HUES6 (cell line): ENCODE results near the gene SOX5.
"Not testable (repeated sequence)": the region's sequence is repeated elsewhere in the genome, so short reads cannot be mapped to it uniquely, and the experiment has no call there.

Source experiments
- H3K27ac ChIP-seq: 2 replicates; pipeline ENCODE4 v1.7.0; 2013; ENCODE audit warnings: low read depth, mild to moderate bottlenecking, low read length, inconsistent platforms
- H3K27me3 ChIP-seq: 2 replicates; pipeline ENCODE4 v1.6.1; 2013; ENCODE audit warnings: low read length; ENCODE audit not compliant: control insufficient read depth, insufficient read depth
- H3K36me3 ChIP-seq: 2 replicates; pipeline ENCODE4 v1.6.1; 2013; ENCODE audit warnings: low read length; ENCODE audit not compliant: control insufficient read depth, insufficient read depth
- H3K4me1 ChIP-seq: 2 replicates; pipeline ENCODE4 v1.6.1; 2013; ENCODE audit warnings: low read length; ENCODE audit not compliant: control insufficient read depth, insufficient read depth
- H3K4me3 ChIP-seq: 2 replicates; pipeline ENCODE4 v1.5.1; 2013; ENCODE audit warnings: low read depth, low read length
- H3K9ac ChIP-seq: one replicate; pipeline ENCODE4 v1.6.1; 2013; ENCODE audit warnings: mild to moderate bottlenecking, low read length
- H3K9me3 ChIP-seq: 2 replicates; pipeline ENCODE4 v1.6.1; 2013; ENCODE audit warnings: low read depth, low read length; ENCODE audit not compliant: control insufficient read depth, insufficient read depth

SOX5 gene

GRCh38 chr12:23533699-23534098 is 415.8 kb downstream of the SOX5 start:
- no peak overlapping the region for H3K9ac ChIP-seq

GRCh38 chr12:23533265-23533664 is 416.2 kb downstream of the SOX5 start:
- Histone ChIP-seq H3K9ac (no peak overlapping the region), H3K27me3 (no peaks in the 10 kb centered on the region), H3K4me1 (0 out of 2 replicates have a peak, but pooled peaks cover 4% of the 10 kb centered on the region), H3K9me3 (no peaks in the 10 kb centered on the region), H3K36me3 (no peaks in the 10 kb centered on the region), H3K4me3 (no peak overlapping the region), H3K27ac (no peak overlapping the region)

More at GRCh38 chr12:23533699-23534098, 415.8 kb downstream of the SOX5 start:
- Histone ChIP-seq H3K4me3 (no peak overlapping the region), H3K9me3 (no peaks in the 10 kb centered on the region), H3K27me3 (no peaks in the 10 kb centered on the region), H3K4me1 (0 out of 2 replicates have a peak, but pooled peaks cover 4% of the 10 kb centered on the region), H3K36me3 (no peaks in the 10 kb centered on the region), H3K27ac (no peak overlapping the region)

- Histone ChIP-seq H3K27me3 (no peaks in the 10 kb centered on the region), H3K9me3 (peaks cover 11% of the 10 kb centered on the region), H3K36me3 (no peaks in the 10 kb centered on the region), H3K9ac (no peak overlapping the region), H3K4me1 (no peaks in the 10 kb centered on the region), H3K27ac (no peak overlapping the region), H3K4me3 (no peak overlapping the region)
Observed at GRCh38 chr12:23528316-23528715, 421.2 kb downstream of the SOX5 start.

GRCh38 chr12:23525450-23526072 is 423.9 kb downstream of the SOX5 start:
- Histone ChIP-seq H3K27me3 (no peaks in the 10 kb centered on the region), H3K9ac (no peak overlapping the region), H3K4me3 (no peak overlapping the region), H3K27ac (no peak overlapping the region), H3K9me3 (peaks cover 18% of the 10 kb centered on the region), H3K4me1 (no peaks in the 10 kb centered on the region), H3K36me3 (no peaks in the 10 kb centered on the region)

- no peak overlapping the region for H3K27ac ChIP-seq
- no peaks in the 10 kb centered on the region for H3K36me3 ChIP-seq
- peaks cover 18% of the 10 kb centered on the region for H3K9me3 ChIP-seq
- no peaks in the 10 kb centered on the region for H3K4me1 ChIP-seq
- no peak overlapping the region for H3K4me3 ChIP-seq
- H3K9ac ChIP-seq, result no peak overlapping the region
- no peaks in the 10 kb centered on the region for H3K27me3 ChIP-seq
Observed at GRCh38 chr12:23523339-23523738, 426.1 kb downstream of the SOX5 start.

- not testable (repeated sequence) for H3K36me3 ChIP-seq, H3K4me3 ChIP-seq, H3K9ac ChIP-seq, H3K4me1 ChIP-seq, H3K27ac ChIP-seq, H3K27me3 ChIP-seq
- peaks cover 12% of the 10 kb centered on the region for H3K9me3 ChIP-seq
Observed at GRCh38 chr12:23519444-23519843, 430.0 kb downstream of the SOX5 start.

GRCh38 chr12:23515785-23516184 is 433.7 kb downstream of the SOX5 start:
- not testable (repeated sequence) for H3K27ac ChIP-seq, H3K36me3 ChIP-seq, H3K4me1 ChIP-seq, H3K4me3 ChIP-seq, H3K27me3 ChIP-seq, H3K9ac ChIP-seq
- H3K9me3 ChIP-seq, result peaks cover 16% of the 10 kb centered on the region; the same call in 1 of the 2 replicates

GRCh38 chr12:23510484-23510883 is 439.0 kb downstream of the SOX5 start:
- Histone ChIP-seq H3K27me3 (no peaks in the 10 kb centered on the region), H3K4me3 (no peak overlapping the region)

GRCh38 chr12:23509832-23510231 is 439.6 kb downstream of the SOX5 start:
- not testable (repeated sequence) for H3K36me3 ChIP-seq, H3K4me1 ChIP-seq, H3K9ac ChIP-seq, H3K27me3 ChIP-seq, H3K4me3 ChIP-seq, H3K27ac ChIP-seq
- peaks cover 19% of the 10 kb centered on the region; the same call in 1 of the 2 replicates for H3K9me3 ChIP-seq

More at GRCh38 chr12:23510484-23510883, 439.0 kb downstream of the SOX5 start:
- Histone ChIP-seq H3K36me3 (no peaks in the 10 kb centered on the region; the same call in 1 of the 2 replicates), H3K9me3 (peaks cover 19% of the 10 kb centered on the region; the same call in 1 of the 2 replicates), H3K4me1 (peaks cover 3% of the 10 kb centered on the region; the same call in 1 of the 2 replicates), H3K27ac (no peak overlapping the region), H3K9ac (no peak overlapping the region)

GRCh38 chr12:23507785-23508184 is 441.7 kb downstream of the SOX5 start:
- H3K4me3 ChIP-seq, H3K27me3 ChIP-seq, H3K9ac ChIP-seq, H3K36me3 ChIP-seq, H3K27ac ChIP-seq: not testable (repeated sequence)
- peaks cover 29% of the 10 kb centered on the region for H3K4me1 ChIP-seq
- H3K9me3 ChIP-seq, result peaks cover 11% of the 10 kb centered on the region; the same call in 1 of the 2 replicates

GRCh38 chr12:23505736-23506135 is 443.7 kb downstream of the SOX5 start:
- peaks cover 30% of the 10 kb centered on the region for H3K4me1 ChIP-seq
- H3K9me3 ChIP-seq, H3K36me3 ChIP-seq, H3K4me3 ChIP-seq, H3K27me3 ChIP-seq: not testable (repeated sequence)
- H3K27ac ChIP-seq, result peak overlapping the region; percentile 82; the same call in 1 of the 2 replicates
- H3K9ac ChIP-seq, result peak overlapping the region; percentile 13
